ENCODE data around the gene NEDD4L. TPM values are rescaled to one million over a fixed set of nuclear protein-coding genes. Genes with fewer than 3 reads are reported as not detected.

The NEDD4L gene
- total RNA-seq, 1 experiment from 2014 or later, result 108 TPM

- Mint-ChIP-seq H3K27ac (ENCODE audit: low read depth, unreplicated experiment) (no peak overlapping the region), H3K4me3 (ENCODE audit: unreplicated experiment) (no peak overlapping the region), H3K27me3 (ENCODE audit: insufficient read depth, unreplicated experiment) (no peaks in the 10 kb centered on the region), H3K4me1 (ENCODE audit: insufficient read depth, unreplicated experiment) (peaks cover 14% of the 10 kb centered on the region), H3K36me3 (ENCODE audit: insufficient read depth, unreplicated experiment) (peaks cover 59% of the 10 kb centered on the region), H3K9me3 (ENCODE audit: unreplicated experiment) (no peaks in the 10 kb centered on the region)
- no peak for DNase-seq (ENCODE audit: unreplicated experiment)
- CTCF ChIA-PET, result interaction anchor here (0.6 to 0.9 kb wide), 2 partner anchors 29 to 280 kb away, joined by 3 read pairs; partner anchors contain the start of gene NEDD4L
- POLR2A ChIA-PET, result interaction anchor here (0.7 to 1.2 kb wide), 2 partner anchors 100 to 112 kb away, joined by 3 to 5 read pairs; no protein-coding TSS in a partner anchor
- TF ChIP-seq CTCF (IDR thresholded peaks at IDR 0.05; ENCODE audit: unreplicated experiment), result no peak
- no TSS peak for BruUV-seq (replicated peaks)
- intact Hi-C loops (cut with micrococcal nuclease), result loop anchor here (2.0 to 5.0 kb wide), 3 partner anchors 137 to 443 kb away; no protein-coding TSS in a partner anchor
These were observed 280.1 kb downstream of the NEDD4L start for GRCh38 chr18:58323866-58324762.

GRCh38 chr18:58324824-58325480, 280.9 kb downstream of the NEDD4L start:
- no peak for TF ChIP-seq CTCF (IDR thresholded peaks at IDR 0.05; ENCODE audit: unreplicated experiment)
- intact Hi-C loops (cut with micrococcal nuclease), result loop anchor here (5.0 kb wide), 1 partner anchor 203 kb away; no protein-coding TSS in a partner anchor
- H3K27ac Mint-ChIP-seq (ENCODE audit: low read depth, unreplicated experiment), result no peak overlapping the region
- H3K4me3 Mint-ChIP-seq (ENCODE audit: unreplicated experiment), result no peak overlapping the region
- H3K4me1 Mint-ChIP-seq (ENCODE audit: insufficient read depth, unreplicated experiment), result peaks cover 14% of the 10 kb centered on the region
- CTCF ChIA-PET, result interaction anchor here (0.6 kb wide), 1 partner anchor 1693 kb away, joined by 3 read pairs; no protein-coding TSS in a partner anchor
- H3K27me3 Mint-ChIP-seq (ENCODE audit: insufficient read depth, unreplicated experiment), result no peaks in the 10 kb centered on the region
- peaks cover 67% of the 10 kb centered on the region for H3K36me3 Mint-ChIP-seq (ENCODE audit: insufficient read depth, unreplicated experiment)
- no peaks in the 10 kb centered on the region for H3K9me3 Mint-ChIP-seq (ENCODE audit: unreplicated experiment)
- POLR2A ChIA-PET, result interaction anchor here (0.6 to 1.5 kb wide), 3 partner anchors 14 to 659 kb away, joined by 3 to 4 read pairs (median 3); no protein-coding TSS in a partner anchor
- BruUV-seq (replicated peaks), result no TSS peak
- no peak for DNase-seq (ENCODE audit: unreplicated experiment)

- Mint-ChIP-seq H3K9me3 (ENCODE audit: unreplicated experiment) (no peaks in the 10 kb centered on the region), H3K4me1 (ENCODE audit: insufficient read depth, unreplicated experiment) (peaks cover 14% of the 10 kb centered on the region), H3K27me3 (ENCODE audit: insufficient read depth, unreplicated experiment) (no peaks in the 10 kb centered on the region), H3K36me3 (ENCODE audit: insufficient read depth, unreplicated experiment) (peaks cover 72% of the 10 kb centered on the region), H3K4me3 (ENCODE audit: unreplicated experiment) (no peak overlapping the region), H3K27ac (ENCODE audit: low read depth, unreplicated experiment) (no peak overlapping the region)
- ChIA-PET CTCF (interaction anchor here (0.5 to 1.5 kb wide), 5 partner anchors 14 to 1694 kb away, joined by 3 to 8 read pairs (median 3); no protein-coding TSS in a partner anchor), POLR2A (interaction anchor here (0.6 to 1.5 kb wide), 5 partner anchors 15 to 659 kb away, joined by 3 to 5 read pairs (median 4); no protein-coding TSS in a partner anchor)
- intact Hi-C loops (cut with micrococcal nuclease), result no loop called here
- DNase-seq (ENCODE audit: unreplicated experiment), result no peak
- TF ChIP-seq CTCF (IDR thresholded peaks at IDR 0.05; ENCODE audit: unreplicated experiment), result no peak
- no TSS peak for BruUV-seq (replicated peaks)
These were observed 281.5 kb downstream of the NEDD4L start for GRCh38 chr18:58325494-58325893.

All from MCF 10A (cell line).